Right forelimb (tissue), 1 donor: ENCODE measurements around the gene ARHGAP26.

Experiments used
- DNase-seq: peaks from one replicate; pipeline ENCODE4 v3.0.0-alpha.2; 2018

ARHGAP26 gene

GRCh38 chr5:143155455-143155854 lies 385.3 kb downstream of the ARHGAP26 start:
- DNase-seq, result no peak

GRCh38 chr5:143156086-143156485 lies 385.9 kb downstream of the ARHGAP26 start:
- DNase-seq, result no peak

- no peak for DNase-seq
These were observed 386.4 kb downstream of the ARHGAP26 start for GRCh38 chr5:143156572-143156971.

- DNase-seq, result no peak
These were observed 388.9 kb downstream of the ARHGAP26 start for GRCh38 chr5:143159031-143159430.

- DNase-seq, result no peak
These were observed 391.8 kb downstream of the ARHGAP26 start for GRCh38 chr5:143161885-143162540.

- no peak for DNase-seq
These were observed 392.6 kb downstream of the ARHGAP26 start for GRCh38 chr5:143162810-143163209.

GRCh38 chr5:143164557-143164956 lies 394.4 kb downstream of the ARHGAP26 start:
- DNase-seq, result no peak

GRCh38 chr5:143165049-143165880 lies 395.1 kb downstream of the ARHGAP26 start:
- no peak for DNase-seq

GRCh38 chr5:143166090-143166489 lies 395.9 kb downstream of the ARHGAP26 start:
- DNase-seq, result no peak

- DNase-seq, result no peak
These were observed 396.7 kb downstream of the ARHGAP26 start for GRCh38 chr5:143166661-143167420.

GRCh38 chr5:143168171-143168741 lies 398.1 kb downstream of the ARHGAP26 start:
- DNase-seq, result no peak

- no peak for DNase-seq
These were observed 399.0 kb downstream of the ARHGAP26 start for GRCh38 chr5:143168921-143169810.

GRCh38 chr5:143170104-143170503 lies 399.9 kb downstream of the ARHGAP26 start:
- no peak for DNase-seq

GRCh38 chr5:143170977-143171376 lies 400.8 kb downstream of the ARHGAP26 start:
- no peak for DNase-seq

GRCh38 chr5:143172739-143173138 lies 402.6 kb downstream of the ARHGAP26 start:
- DNase-seq, result no peak

- DNase-seq, result no peak
These were observed 403.1 kb downstream of the ARHGAP26 start for GRCh38 chr5:143173139-143173889.

- DNase-seq, result no peak
These were observed 404.7 kb downstream of the ARHGAP26 start for GRCh38 chr5:143174714-143175398.

- no peak for DNase-seq
These were observed 405.9 kb downstream of the ARHGAP26 start for GRCh38 chr5:143176048-143176447.

- DNase-seq, result no peak
These were observed 407.2 kb downstream of the ARHGAP26 start for GRCh38 chr5:143177263-143177983.

GRCh38 chr5:143179126-143179740 lies 409.1 kb downstream of the ARHGAP26 start:
- DNase-seq, result no peak
